HG03575 (cell line): ENCODE measurements around the gene GPR78.
"Not testable (repeated sequence)": the region's sequence is repeated elsewhere in the genome, so short reads cannot be mapped to it uniquely, and the experiment has no call there.

ENCODE experiments used
- ATAC-seq: cut with Tn5 transposase; IDR thresholded peaks from one replicate; pipeline ENCODE4 v1.9.1; 2021; ENCODE audit not compliant: unreplicated experiment, insufficient number of reproducible peaks, low FRiP score; ENCODE audit errors: extremely low read depth

GPR78 gene

GRCh38 chr4:8558080-8558960 lies 21.9 kb upstream of the GPR78 start:
- no peak for ATAC-seq

- ATAC-seq: no peak
Observed at GRCh38 chr4:8559011-8559410, 21.2 kb upstream of the GPR78 start.

GRCh38 chr4:8559524-8560264 lies 20.5 kb upstream of the GPR78 start:
- ATAC-seq: no peak

GRCh38 chr4:8560265-8561047 lies 19.7 kb upstream of the GPR78 start:
- no peak for ATAC-seq

- ATAC-seq: no peak
Observed at GRCh38 chr4:8564595-8564994, 15.6 kb upstream of the GPR78 start.

GRCh38 chr4:8568068-8568668 lies 12.0 kb upstream of the GPR78 start:
- ATAC-seq: no peak

GRCh38 chr4:8570201-8570600 lies 10.0 kb upstream of the GPR78 start:
- ATAC-seq: no peak

GRCh38 chr4:8571702-8572685 lies 8.2 kb upstream of the GPR78 start:
- ATAC-seq: no peak

- ATAC-seq: no peak
Observed at GRCh38 chr4:8573266-8573665, 6.9 kb upstream of the GPR78 start.

GRCh38 chr4:8574796-8575370 lies 5.3 kb upstream of the GPR78 start:
- no peak for ATAC-seq

GRCh38 chr4:8575457-8575856 lies 4.7 kb upstream of the GPR78 start:
- ATAC-seq: no peak

- ATAC-seq: not testable (repeated sequence)
Observed at GRCh38 chr4:8576591-8576990, 3.6 kb upstream of the GPR78 start.

- ATAC-seq: no peak
Observed at GRCh38 chr4:8577046-8577445, 3.1 kb upstream of the GPR78 start.

- ATAC-seq: no peak
Observed at GRCh38 chr4:8577972-8578371, 2.2 kb upstream of the GPR78 start.

GRCh38 chr4:8578717-8579116 lies 1.5 kb upstream of the GPR78 start:
- ATAC-seq: no peak

GRCh38 chr4:8579526-8580320 lies 469 bp upstream of the GPR78 start:
- no peak for ATAC-seq
